Activated CD4-positive, alpha-beta T cell treated with anti-CD3 and anti-CD28 coated beads for 36 hours (primary cell): ENCODE results near the gene FMR1NB. TPM values are rescaled to one million over a fixed set of nuclear protein-coding genes. Genes with fewer than 3 reads are reported as not detected.

Source experiments
- total RNA-seq, 2 experiments: library from RNA; stranded (reverse); gene quantifications; one replicate each; pipeline ENCODE4 v1.2.3, GENCODE V29; 2021

FMR1NB gene
- total RNA-seq, 2 experiments from 2014 or later, result not detected

Other genes with a start within 250 kb of the FMR1NB start
- gene FMR1, start 69.4 kb upstream of the FMR1NB start, total RNA-seq, result 10 to 100 TPM; 30.7 to 32.1 TPM